GM23338 (cell line): Measurements from ENCODE around the gene DAPK1. TPM values are rescaled to one million over a fixed set of nuclear protein-coding genes. Genes with fewer than 3 reads are reported as not detected.

Experiments
- ATAC-seq: fragments of 200-7000 bp; cut with Tn5 transposase; 3 replicates; pipeline ENCODE4 v1.9.1; 2020
- DNase-seq: peaks from one replicate; pipeline ENCODE4 v3.0.0-alpha.2; 2015; ENCODE audit warnings: low spot score
- H2AFZ ChIP-seq: fragments of 200-600 bp; sonication (generic); 2 replicates; pipeline ENCODE4 v1.8.0; 2016; ENCODE audit warnings: antibody characterized with exemption, mild to moderate bottlenecking, moderate library complexity
- H3F3A ChIP-seq: fragments of 200-600 bp; sonication (generic); replicated peaks from 2 replicates; pipeline ENCODE4 v1.8.0; 2017; ENCODE audit warnings: antibody characterized with exemption, mixed run types, low read depth
- H3K27ac ChIP-seq: fragments of 200-600 bp; sonication (generic); 2 replicates; pipeline ENCODE4 v1.6.1; 2016; ENCODE audit warnings: low read depth
- H3K27me3 ChIP-seq: fragments of 200-600 bp; sonication (generic); 2 replicates; pipeline ENCODE4 v1.8.0; 2016; ENCODE audit warnings: mild to moderate bottlenecking, mixed run types, moderate library complexity; ENCODE audit not compliant: insufficient read depth
- H3K36me3 ChIP-seq: fragments of 200-600 bp; sonication (generic); 2 replicates; pipeline ENCODE4 v1.8.0; 2016; ENCODE audit warnings: mild to moderate bottlenecking; ENCODE audit not compliant: insufficient read depth
- H3K4me1 ChIP-seq: fragments of 200-600 bp; sonication (generic); 2 replicates; pipeline ENCODE4 v1.8.0; 2016; ENCODE audit warnings: mild to moderate bottlenecking, moderate library complexity; ENCODE audit not compliant: insufficient read depth
- H3K4me2 ChIP-seq: fragments of 200-600 bp; sonication (generic); 2 replicates; pipeline ENCODE4 v1.7.1; 2017; ENCODE audit warnings: mixed run types
- H3K4me3 ChIP-seq: fragments of 200-600 bp; sonication (generic); 2 replicates; pipeline ENCODE4 v1.6.1; 2016; ENCODE audit warnings: mixed run types
- H3K79me2 ChIP-seq: fragments of 200-600 bp; sonication (generic); replicated peaks from 2 replicates; pipeline ENCODE4 v1.8.0; 2017; ENCODE audit warnings: mild to moderate bottlenecking; ENCODE audit not compliant: insufficient read depth
- H3K9me2 ChIP-seq: fragments of 200-600 bp; sonication (generic); 2 replicates; pipeline ENCODE4 v1.8.0; 2017; ENCODE audit not compliant: insufficient read depth
- H4K20me1 ChIP-seq: fragments of 200-600 bp; sonication (generic); replicated peaks from 2 replicates; pipeline ENCODE4 v1.8.0; 2017; ENCODE audit warnings: mild to moderate bottlenecking; ENCODE audit not compliant: insufficient read depth
- H3K27ac Mint-ChIP-seq: 2 replicates; pipeline ENCODE4 v1.8.0; 2020; ENCODE audit warnings: inconsistent platforms, mild to moderate bottlenecking, moderate library complexity, mixed read lengths
- H3K27me3 Mint-ChIP-seq: 3 replicates; pipeline ENCODE4 v1.8.0; 2022; ENCODE audit warnings: low read depth, mild to moderate bottlenecking, moderate library complexity, mixed read lengths, inconsistent platforms; ENCODE audit not compliant: insufficient read depth, poor library complexity
- H3K36me3 Mint-ChIP-seq: 3 replicates; pipeline ENCODE4 v1.8.0; 2021; ENCODE audit warnings: low read depth, mild to moderate bottlenecking, inconsistent platforms, moderate library complexity, mixed read lengths
- H3K4me1 Mint-ChIP-seq: 3 replicates; pipeline ENCODE4 v1.8.0; 2020; ENCODE audit warnings: mild to moderate bottlenecking, inconsistent platforms, mixed read lengths
- H3K4me3 Mint-ChIP-seq: 3 replicates; pipeline ENCODE4 v1.8.0; 2021; ENCODE audit warnings: moderate library complexity, mild to moderate bottlenecking, inconsistent platforms, mixed read lengths
- H3K9me3 Mint-ChIP-seq: 3 replicates; pipeline ENCODE4 v1.8.0; 2020; ENCODE audit warnings: moderate library complexity, mild to moderate bottlenecking, inconsistent platforms, mixed read lengths
- CREB1 ChIP-seq: fragments of 250-450 bp; sonication (Bioruptor Pico); IDR thresholded peaks from 2 replicates; pipeline ENCODE4 v1.5.0; 2020; ENCODE audit warnings: low read depth, mild to moderate bottlenecking, moderate library complexity
- EZH2phosphoT487 ChIP-seq: fragments of 200-600 bp; sonication (generic); IDR thresholded peaks from one replicate; pipeline ENCODE4 v1.8.1; 2018; ENCODE audit warnings: antibody characterized with exemption; ENCODE audit not compliant: unreplicated experiment
- NANOG ChIP-seq: IDR thresholded peaks from 2 replicates; pipeline ENCODE4 v1.6.1; 2016; ENCODE audit warnings: antibody characterized with exemption, borderline replicate concordance
- POLR2AphosphoS5 ChIP-seq: IDR thresholded peaks from 2 replicates; pipeline ENCODE4 v1.6.1; 2016; ENCODE audit warnings: antibody characterized with exemption, low read depth
- ZNF331 ChIP-seq: fragments of 250-450 bp; sonication (Bioruptor Pico); IDR thresholded peaks from 2 replicates; pipeline ENCODE4 v1.5.0; 2020; ENCODE audit warnings: low read depth, mild to moderate bottlenecking, moderate library complexity
- polyA plus RNA-seq: library from polyadenylated mRNA; unstranded; fragments of >200 nt; fragmentation: Nextera tagmentation; extraction: Ambion mirVana; gene quantifications from 2 replicates; pipeline ENCODE4 v1.2.1, GENCODE V29; 2016
- total RNA-seq: library from RNA; depleted of rRNA; stranded (reverse); fragments of >200 nt; shearing (Covaris generic); gene quantifications from 2 replicates; pipeline ENCODE4 v1.2.3, GENCODE V29; 2014
- TF ChIP-seq, protein P1 (sequence below): fragments of 250-450 bp; sonication (Bioruptor Pico); IDR thresholded peaks from 2 replicates; pipeline ENCODE4 v1.5.0; 2020; ENCODE audit warnings: mild to moderate bottlenecking, moderate library complexity
- TF ChIP-seq, protein P2 (sequence below), 2 experiments: fragments of 200-600 bp in 1 of 2; sonication (generic) in 1 of 2; conservative IDR thresholded peaks; 2 replicates each; pipeline versions ENCODE4 v1.5.1 to v1.6.1; 2016 to 2017; ENCODE audit warnings: antibody characterized with exemption in 2 of 2, low read depth in 2 of 2, mild to moderate bottlenecking in 2 of 2, moderate library complexity in 1 of 2

DAPK1 gene
- total and polyA plus RNA-seq, 2 experiments from 2014 or later: 37.0 to 134 TPM

DNA sequence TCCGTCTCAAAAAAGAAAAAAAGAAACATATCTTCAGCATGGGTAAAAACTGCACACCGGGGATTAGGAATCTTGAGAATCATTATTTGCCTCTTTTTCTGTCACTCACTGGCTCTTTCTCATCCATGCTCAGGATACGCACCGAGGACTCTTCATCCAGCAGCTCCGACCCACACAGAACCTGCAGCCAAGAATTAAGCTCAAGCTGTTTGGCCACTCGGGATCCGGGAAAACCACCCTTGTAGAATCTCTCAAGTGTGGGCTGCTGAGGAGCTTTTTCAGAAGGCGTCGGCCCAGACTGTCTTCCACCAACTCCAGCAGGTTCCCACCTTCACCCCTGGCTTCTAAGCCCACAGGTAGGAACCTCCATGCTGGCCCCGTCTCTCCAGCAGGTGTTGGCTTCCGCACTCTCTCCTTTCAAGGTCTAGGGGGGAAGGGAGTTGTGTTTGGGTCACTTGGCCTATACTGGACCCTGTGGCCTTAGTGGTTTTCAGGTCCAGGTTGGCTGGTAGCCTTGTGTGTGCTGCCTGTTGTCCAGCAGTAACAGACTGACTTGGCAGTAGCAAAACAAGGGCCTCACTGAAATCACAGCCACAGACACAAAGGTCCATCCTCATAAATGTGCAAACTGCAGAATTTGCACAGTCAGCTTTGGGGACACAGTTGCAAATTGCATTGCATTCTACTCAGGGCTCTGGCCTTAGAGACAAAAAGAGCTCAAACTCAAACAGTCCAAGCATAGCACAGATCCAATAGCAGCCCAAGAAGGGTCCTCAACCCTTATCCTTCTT is 183.8 kb downstream of the DAPK1 start (continued):
- TF ChIP-seq, protein P1, sequence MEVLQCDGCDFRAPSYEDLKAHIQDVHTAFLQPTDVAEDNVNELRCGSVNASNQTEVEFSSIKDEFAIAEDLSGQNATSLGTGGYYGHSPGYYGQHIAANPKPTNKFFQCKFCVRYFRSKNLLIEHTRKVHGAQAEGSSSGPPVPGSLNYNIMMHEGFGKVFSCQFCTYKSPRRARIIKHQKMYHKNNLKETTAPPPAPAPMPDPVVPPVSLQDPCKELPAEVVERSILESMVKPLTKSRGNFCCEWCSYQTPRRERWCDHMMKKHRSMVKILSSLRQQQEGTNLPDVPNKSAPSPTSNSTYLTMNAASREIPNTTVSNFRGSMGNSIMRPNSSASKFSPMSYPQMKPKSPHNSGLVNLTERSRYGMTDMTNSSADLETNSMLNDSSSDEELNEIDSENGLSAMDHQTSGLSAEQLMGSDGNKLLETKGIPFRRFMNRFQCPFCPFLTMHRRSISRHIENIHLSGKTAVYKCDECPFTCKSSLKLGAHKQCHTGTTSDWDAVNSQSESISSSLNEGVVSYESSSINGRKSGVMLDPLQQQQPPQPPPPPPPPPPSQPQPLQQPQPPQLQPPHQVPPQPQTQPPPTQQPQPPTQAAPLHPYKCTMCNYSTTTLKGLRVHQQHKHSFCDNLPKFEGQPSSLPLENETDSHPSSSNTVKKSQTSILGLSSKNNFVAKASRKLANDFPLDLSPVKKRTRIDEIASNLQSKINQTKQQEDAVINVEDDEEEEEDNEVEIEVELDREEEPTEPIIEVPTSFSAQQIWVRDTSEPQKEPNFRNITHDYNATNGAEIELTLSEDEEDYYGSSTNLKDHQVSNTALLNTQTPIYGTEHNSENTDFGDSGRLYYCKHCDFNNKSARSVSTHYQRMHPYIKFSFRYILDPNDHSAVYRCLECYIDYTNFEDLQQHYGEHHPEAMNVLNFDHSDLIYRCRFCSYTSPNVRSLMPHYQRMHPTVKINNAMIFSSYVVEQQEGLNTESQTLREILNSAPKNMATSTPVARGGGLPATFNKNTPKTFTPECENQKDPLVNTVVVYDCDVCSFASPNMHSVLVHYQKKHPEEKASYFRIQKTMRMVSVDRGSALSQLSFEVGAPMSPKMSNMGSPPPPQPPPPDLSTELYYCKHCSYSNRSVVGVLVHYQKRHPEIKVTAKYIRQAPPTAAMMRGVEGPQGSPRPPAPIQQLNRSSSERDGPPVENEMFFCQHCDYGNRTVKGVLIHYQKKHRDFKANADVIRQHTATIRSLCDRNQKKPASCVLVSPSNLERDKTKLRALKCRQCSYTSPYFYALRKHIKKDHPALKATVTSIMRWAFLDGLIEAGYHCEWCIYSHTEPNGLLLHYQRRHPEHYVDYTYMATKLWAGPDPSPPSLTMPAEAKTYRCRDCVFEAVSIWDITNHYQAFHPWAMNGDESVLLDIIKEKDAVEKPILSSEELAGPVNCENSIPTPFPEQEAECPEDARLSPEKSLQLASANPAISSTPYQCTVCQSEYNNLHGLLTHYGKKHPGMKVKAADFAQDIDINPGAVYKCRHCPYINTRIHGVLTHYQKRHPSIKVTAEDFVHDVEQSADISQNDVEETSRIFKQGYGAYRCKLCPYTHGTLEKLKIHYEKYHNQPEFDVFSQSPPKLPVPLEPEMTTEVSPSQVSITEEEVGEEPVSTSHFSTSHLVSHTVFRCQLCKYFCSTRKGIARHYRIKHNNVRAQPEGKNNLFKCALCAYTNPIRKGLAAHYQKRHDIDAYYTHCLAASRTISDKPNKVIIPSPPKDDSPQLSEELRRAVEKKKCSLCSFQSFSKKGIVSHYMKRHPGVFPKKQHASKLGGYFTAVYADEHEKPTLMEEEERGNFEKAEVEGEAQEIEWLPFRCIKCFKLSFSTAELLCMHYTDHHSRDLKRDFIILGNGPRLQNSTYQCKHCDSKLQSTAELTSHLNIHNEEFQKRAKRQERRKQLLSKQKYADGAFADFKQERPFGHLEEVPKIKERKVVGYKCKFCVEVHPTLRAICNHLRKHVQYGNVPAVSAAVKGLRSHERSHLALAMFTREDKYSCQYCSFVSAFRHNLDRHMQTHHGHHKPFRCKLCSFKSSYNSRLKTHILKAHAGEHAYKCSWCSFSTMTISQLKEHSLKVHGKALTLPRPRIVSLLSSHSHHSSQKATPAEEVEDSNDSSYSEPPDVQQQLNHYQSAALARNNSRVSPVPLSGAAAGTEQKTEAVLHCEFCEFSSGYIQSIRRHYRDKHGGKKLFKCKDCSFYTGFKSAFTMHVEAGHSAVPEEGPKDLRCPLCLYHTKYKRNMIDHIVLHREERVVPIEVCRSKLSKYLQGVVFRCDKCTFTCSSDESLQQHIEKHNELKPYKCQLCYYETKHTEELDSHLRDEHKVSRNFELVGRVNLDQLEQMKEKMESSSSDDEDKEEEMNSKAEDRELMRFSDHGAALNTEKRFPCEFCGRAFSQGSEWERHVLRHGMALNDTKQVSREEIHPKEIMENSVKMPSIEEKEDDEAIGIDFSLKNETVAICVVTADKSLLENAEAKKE (CRISPR knock-in tag): no peak
- TF ChIP-seq POLR2AphosphoS5 (no peak), CREB1 (CRISPR knock-in tag) (no peak), EZH2phosphoT487 (no peak), NANOG (no peak)
- TF ChIP-seq, protein P2, sequence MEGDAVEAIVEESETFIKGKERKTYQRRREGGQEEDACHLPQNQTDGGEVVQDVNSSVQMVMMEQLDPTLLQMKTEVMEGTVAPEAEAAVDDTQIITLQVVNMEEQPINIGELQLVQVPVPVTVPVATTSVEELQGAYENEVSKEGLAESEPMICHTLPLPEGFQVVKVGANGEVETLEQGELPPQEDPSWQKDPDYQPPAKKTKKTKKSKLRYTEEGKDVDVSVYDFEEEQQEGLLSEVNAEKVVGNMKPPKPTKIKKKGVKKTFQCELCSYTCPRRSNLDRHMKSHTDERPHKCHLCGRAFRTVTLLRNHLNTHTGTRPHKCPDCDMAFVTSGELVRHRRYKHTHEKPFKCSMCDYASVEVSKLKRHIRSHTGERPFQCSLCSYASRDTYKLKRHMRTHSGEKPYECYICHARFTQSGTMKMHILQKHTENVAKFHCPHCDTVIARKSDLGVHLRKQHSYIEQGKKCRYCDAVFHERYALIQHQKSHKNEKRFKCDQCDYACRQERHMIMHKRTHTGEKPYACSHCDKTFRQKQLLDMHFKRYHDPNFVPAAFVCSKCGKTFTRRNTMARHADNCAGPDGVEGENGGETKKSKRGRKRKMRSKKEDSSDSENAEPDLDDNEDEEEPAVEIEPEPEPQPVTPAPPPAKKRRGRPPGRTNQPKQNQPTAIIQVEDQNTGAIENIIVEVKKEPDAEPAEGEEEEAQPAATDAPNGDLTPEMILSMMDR (conservative IDR thresholded peaks at IDR 0.05; ENCODE audit: low read depth in 2 of 2): no peak

GRCh38 chr9:87682085-87682484 is 184.4 kb downstream of the DAPK1 start:
- H3K4me3 ChIP-seq: no peak overlapping the region
- TF ChIP-seq ZNF331: no peak
- H3K27me3 ChIP-seq: no peaks in the 10 kb centered on the region
- ATAC-seq (no peak), DNase-seq (no peak)
- no peak overlapping the region for H3K27ac ChIP-seq
- H3K4me2 ChIP-seq: no peak overlapping the region
- 0 out of 2 replicates have a peak, but pooled peaks cover 4% of the 10 kb centered on the region for H3K4me1 ChIP-seq
- no peak overlapping the region; the same call in 1 of the 2 replicates for H3K27ac Mint-ChIP-seq
- H3K27me3 Mint-ChIP-seq: peaks cover 7% of the 10 kb centered on the region
- H4K20me1 ChIP-seq: no peaks in the 10 kb centered on the region; the same call in none of the 2 replicates
- peaks cover under 1% of the 10 kb centered on the region; the same call in 1 of the 2 replicates for H3K79me2 ChIP-seq
- H3K9me2 ChIP-seq: no peaks in the 10 kb centered on the region
- H3F3A ChIP-seq: no peaks in the 10 kb centered on the region
- H3K4me1 Mint-ChIP-seq: peaks cover 24% of the 10 kb centered on the region
- H2AFZ ChIP-seq: no peak overlapping the region
- peaks cover 60% of the 10 kb centered on the region for H3K36me3 Mint-ChIP-seq
- peaks cover 16% of the 10 kb centered on the region for H3K36me3 ChIP-seq
- H3K9me3 Mint-ChIP-seq: no peaks in the 10 kb centered on the region
- H3K4me3 Mint-ChIP-seq: no peak overlapping the region
